Measurements from ENCODE around the gene CFAP410. TPM values are rescaled to one million over a fixed set of nuclear protein-coding genes. Genes with fewer than 3 reads are reported as not detected.

The CFAP410 gene
- total and polyA plus RNA-seq, 2 donors (not counting 3 experiments of a cell fraction or from before 2014, with no cell fraction given): 7.2 to 12.2 TPM

DNA sequence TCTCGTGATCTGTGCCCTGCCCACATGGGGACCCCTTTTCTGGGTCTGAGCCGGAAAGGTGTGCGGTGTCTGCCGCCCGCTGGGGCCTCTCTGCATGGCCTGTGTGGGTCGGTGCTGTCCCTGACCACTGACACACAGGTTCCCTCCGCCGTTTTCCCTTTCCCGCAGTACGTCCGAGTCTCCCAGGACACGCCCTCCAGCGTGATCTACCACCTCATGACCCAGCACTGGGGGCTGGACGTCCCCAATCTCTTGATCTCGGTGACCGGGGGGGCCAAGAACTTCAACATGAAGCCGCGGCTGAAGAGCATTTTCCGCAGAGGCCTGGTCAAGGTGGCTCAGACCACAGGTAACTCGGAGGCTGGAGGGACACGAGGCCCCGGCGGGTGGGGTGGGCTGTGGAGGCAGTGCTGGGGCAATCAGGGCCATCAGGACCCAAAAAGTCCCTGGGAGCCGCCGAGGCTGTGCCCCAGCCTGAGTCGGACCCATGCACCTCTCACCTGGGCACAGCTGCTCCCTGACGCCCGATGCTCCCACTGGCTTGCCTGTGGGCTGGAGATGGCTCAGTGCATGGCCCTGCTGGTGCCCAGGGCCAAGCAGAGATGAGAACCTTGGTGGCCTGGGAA lies 27.5 kb upstream of the CFAP410 start:
- no peaks in the 10 kb centered on the region for H3K79me2 ChIP-seq (ENCODE audit: control insufficient read depth, insufficient read depth, low read length)
- intact Hi-C loops (cut with micrococcal nuclease) (no loop called here), dilution Hi-C loops (cut with MboI; ENCODE audit: extremely low pct_ligation_motif_present, low sequenced_read_pairs) (no loop called here)
- H3K4me3 ChIP-seq (replicated peaks in 1 of 3; ENCODE audit: insufficient read depth in 1 of 3, low read depth in 1 of 3, low read length in 3 of 3): no peak overlapping the region
- no peaks in the 10 kb centered on the region for H4K20me1 ChIP-seq (replicated peaks; ENCODE audit: control insufficient read depth, extremely low read depth, insufficient read depth, low read length)
- H3K4me2 ChIP-seq (ENCODE audit: insufficient read depth, low read length): no peak overlapping the region
- H3K9me3 ChIP-seq (replicated peaks; ENCODE audit: control insufficient read depth, insufficient read depth, low read length): no peaks in the 10 kb centered on the region
- POLR2A ChIA-PET: no interaction called here
- no peak for DNase-seq (ENCODE audit: low read depth, low spot score)
- H3K9me1 ChIP-seq (replicated peaks; ENCODE audit: control insufficient read depth, extremely low read depth, insufficient read depth, low read length): no peaks in the 10 kb centered on the region
- no TSS peak for BruUV-seq (replicated peaks)
- no peak for TF ChIP-seq GATA2 (IDR thresholded peaks at IDR 0.05; ENCODE audit: insufficient read depth, insufficient read length, low read depth, low read length)
- H3K9ac ChIP-seq (replicated peaks; ENCODE audit: extremely low read depth, insufficient read depth, low read length): no peak overlapping the region
- no peak overlapping the region for H2AFZ ChIP-seq (ENCODE audit: low read depth, low read length)
- FAIRE-seq: no peak
- no peak overlapping the region for H3K27ac ChIP-seq (ENCODE audit: insufficient read depth, low read depth, low read length)
- peaks cover 0 to 4% of the 10 kb centered on the region in 2 experiments for H3K27me3 ChIP-seq (ENCODE audit: control insufficient read depth in 2 of 2, insufficient read depth in 2 of 2, low read length in 2 of 2)
- H3K36me3 ChIP-seq (ENCODE audit: control insufficient read depth in 2 of 2, extremely low read depth in 1 of 2, insufficient read depth in 2 of 2, low read length in 2 of 2): no peaks in the 10 kb centered on the region
- H3K4me1 ChIP-seq (ENCODE audit: control insufficient read depth, extremely low read depth, insufficient read depth, low read length): no peaks in the 10 kb centered on the region
- CTCF ChIA-PET: no interaction called here

DNA sequence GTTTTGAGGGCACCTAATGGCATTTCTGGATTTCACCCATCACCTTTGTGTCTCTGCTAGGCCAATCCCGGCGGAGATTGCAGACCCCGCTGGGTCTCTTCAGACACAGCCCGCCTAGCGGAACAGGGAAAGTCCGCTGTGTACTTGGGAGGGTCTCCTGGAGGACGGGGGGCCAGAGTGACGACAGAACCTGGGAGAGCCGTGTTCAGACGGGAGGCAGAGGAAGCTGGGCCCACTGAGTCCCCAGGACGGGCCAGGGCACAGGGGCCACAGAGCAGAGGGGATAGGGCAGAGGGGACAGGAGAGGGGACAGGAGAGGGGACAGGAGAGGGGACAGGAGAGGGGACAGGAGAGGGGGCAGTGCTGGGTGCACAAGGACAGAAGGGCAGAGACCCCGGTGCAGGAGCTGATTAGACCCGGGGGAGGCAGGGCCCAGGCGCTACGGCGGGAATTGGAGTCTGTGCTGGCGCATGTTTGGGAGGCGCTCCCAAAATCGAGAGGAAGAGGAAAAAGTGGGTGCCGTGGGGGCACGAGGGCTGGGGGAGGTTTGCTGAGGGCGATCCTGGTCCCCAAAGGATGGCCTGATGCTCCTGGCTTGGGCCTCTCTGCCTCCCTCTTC lies 26.9 kb upstream of the CFAP410 start:
- H3K4me2 ChIP-seq (ENCODE audit: insufficient read depth, low read length): no peak overlapping the region
- FAIRE-seq (no peak), DNase-seq (ENCODE audit: low read depth, low spot score) (no peak)
- no peak for TF ChIP-seq CTCF (IDR thresholded peaks at IDR 0.05; ENCODE audit: extremely low read depth in 1 of 2, insufficient read depth in 1 of 2, low read depth in 1 of 2, low read length in 2 of 2)
- no peak for TF ChIP-seq MYC (IDR thresholded peaks at IDR 0.05; ENCODE audit: low read depth, low read length)
- no peak for TF ChIP-seq POLR2A (IDR thresholded peaks at IDR 0.05; ENCODE audit: low read depth, low read length)
- TF ChIP-seq JUN (IDR thresholded peaks at IDR 0.05; ENCODE audit: borderline replicate concordance, insufficient read depth, insufficient read length, low read depth): no peak
- H3K27me3 ChIP-seq (ENCODE audit: control insufficient read depth in 2 of 2, insufficient read depth in 2 of 2, low read length in 2 of 2): peaks cover 0 to 4% of the 10 kb centered on the region in 2 experiments
- no peak overlapping the region for H3K4me3 ChIP-seq (replicated peaks in 1 of 3; ENCODE audit: insufficient read depth in 1 of 3, low read depth in 1 of 3, low read length in 3 of 3)
- no peak overlapping the region for H3K9ac ChIP-seq (replicated peaks; ENCODE audit: extremely low read depth, insufficient read depth, low read length)
- intact Hi-C loops (cut with micrococcal nuclease) (no loop called here), dilution Hi-C loops (cut with MboI; ENCODE audit: extremely low pct_ligation_motif_present, low sequenced_read_pairs) (no loop called here)
- no TSS peak for BruUV-seq (replicated peaks)
- no peaks in the 10 kb centered on the region for H4K20me1 ChIP-seq (replicated peaks; ENCODE audit: control insufficient read depth, extremely low read depth, insufficient read depth, low read length)
- POLR2A ChIA-PET: no interaction called here
- H3K36me3 ChIP-seq (ENCODE audit: control insufficient read depth in 2 of 2, extremely low read depth in 1 of 2, insufficient read depth in 2 of 2, low read length in 2 of 2): no peaks in the 10 kb centered on the region
- no peaks in the 10 kb centered on the region for H3K9me3 ChIP-seq (replicated peaks; ENCODE audit: control insufficient read depth, insufficient read depth, low read length)
- H2AFZ ChIP-seq (ENCODE audit: low read depth, low read length): no peak overlapping the region
- H3K9me1 ChIP-seq (replicated peaks; ENCODE audit: control insufficient read depth, extremely low read depth, insufficient read depth, low read length): no peaks in the 10 kb centered on the region
- no peaks in the 10 kb centered on the region for H3K79me2 ChIP-seq (ENCODE audit: control insufficient read depth, insufficient read depth, low read length)
- H3K27ac ChIP-seq (ENCODE audit: insufficient read depth, low read depth, low read length): no peak overlapping the region
- H3K4me1 ChIP-seq (ENCODE audit: control insufficient read depth, extremely low read depth, insufficient read depth, low read length): no peaks in the 10 kb centered on the region
- CTCF ChIA-PET: no interaction called here

Measured in endothelial cell of umbilical vein (primary cell).